Activated CD4-positive, alpha-beta T cell treated with anti-CD3 and anti-CD28 coated beads, Interleukin-2, amount 50 U/mL, for 4 hours (primary cell): ENCODE results near the gene RBM44.
"Not testable (repeated sequence)": the region's sequence is repeated elsewhere in the genome, so short reads cannot be mapped to it uniquely, and the experiment has no call there.

Source experiments
- DNase-seq, 2 experiments: peaks; one replicate each; pipeline ENCODE4 v3.0.0-alpha.2; 2020

Gene RBM44

DNA sequence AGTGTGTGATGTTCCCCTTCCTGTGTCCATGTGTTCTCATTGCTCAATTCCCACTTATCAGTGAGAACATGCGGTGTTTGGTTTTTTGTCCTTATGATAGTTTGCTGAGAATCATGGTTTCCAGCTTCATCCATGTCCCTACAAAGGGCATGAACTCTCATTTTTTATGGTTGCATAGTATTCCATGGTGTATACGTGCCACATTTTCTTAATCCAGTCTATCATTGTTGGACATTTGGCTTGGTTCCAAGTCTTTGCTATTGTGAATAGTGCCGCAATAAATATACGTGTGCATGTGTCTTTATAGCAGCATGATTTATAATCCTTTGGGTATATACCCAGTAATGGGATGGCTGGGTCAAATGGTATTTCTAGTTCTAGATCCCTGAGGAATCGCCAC is 14.9 kb upstream of the RBM44 start:
- DNase-seq: not testable (repeated sequence)

DNA sequence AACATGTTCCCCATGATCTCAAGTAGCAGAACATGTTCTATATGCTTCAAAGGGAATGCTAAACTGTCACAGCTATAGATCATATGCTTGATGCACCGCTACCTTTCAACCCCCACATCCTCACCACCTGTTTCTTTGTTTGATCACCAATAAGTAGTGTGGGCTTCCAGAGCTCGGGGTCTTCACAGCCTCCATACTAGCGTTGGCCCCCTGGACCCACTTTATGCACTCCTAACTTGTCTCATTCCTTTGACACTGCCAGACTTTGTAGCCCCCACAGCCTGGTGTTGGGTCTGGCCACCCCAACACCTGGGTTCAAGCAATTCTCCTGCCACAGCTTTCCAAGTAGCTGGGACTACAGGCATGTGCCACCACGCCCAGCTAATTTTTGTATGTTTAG is 11.6 kb upstream of the RBM44 start:
- DNase-seq: no peak

DNA sequence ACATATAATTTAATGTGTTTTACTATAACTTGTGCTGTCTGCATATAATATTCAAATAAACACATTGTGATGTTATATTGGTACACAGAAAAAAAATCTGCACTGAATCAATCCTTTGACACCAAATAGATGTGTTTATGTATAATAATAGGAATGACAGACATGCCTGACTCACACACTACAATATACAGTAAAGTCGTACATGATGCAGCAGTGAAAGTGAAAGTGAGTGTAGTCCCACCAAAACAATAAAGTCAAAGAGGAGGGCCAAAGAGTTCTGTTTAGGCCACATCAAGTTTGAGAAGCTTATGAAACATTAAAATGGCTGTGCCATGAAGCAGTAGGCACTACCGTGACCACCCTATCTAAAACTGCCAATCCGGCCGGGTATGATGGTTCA is 8.2 kb upstream of the RBM44 start:
- DNase-seq: no peak

DNA sequence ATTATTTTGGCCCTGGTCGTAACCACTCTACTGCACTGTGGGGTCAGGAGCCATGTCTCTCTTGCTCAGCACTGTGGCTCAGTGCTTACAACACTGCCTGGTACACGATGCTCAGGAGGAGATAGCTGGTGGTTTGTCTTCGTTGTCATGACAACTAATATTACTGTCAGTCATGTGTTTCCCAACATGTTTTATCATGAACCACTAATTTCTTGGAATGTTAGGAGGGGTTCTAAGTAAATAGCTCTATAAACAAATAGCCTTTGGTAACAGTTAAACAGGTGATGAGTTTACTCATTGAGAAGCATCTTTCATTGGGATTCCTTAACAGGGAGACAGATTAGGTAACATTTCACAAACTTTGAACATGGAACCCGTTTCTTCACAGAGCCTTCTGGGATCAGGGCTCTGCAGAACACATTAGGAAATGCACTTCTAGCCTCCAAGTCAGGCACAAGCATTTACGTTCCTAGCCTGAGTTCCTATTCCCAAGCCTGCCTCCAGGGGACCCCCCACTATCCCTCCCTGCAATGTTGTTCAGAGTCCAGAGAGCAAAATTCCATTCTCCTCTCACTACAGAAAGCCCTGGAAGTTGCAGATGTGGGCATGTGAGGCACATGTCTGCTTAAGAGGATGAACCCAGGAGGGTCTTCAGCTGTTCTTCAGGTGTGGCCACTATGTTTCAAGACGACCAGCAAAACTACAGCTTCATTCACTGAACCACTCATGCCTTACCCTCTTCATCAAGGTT is 6.4 kb upstream of the RBM44 start:
- no peak for DNase-seq

DNA sequence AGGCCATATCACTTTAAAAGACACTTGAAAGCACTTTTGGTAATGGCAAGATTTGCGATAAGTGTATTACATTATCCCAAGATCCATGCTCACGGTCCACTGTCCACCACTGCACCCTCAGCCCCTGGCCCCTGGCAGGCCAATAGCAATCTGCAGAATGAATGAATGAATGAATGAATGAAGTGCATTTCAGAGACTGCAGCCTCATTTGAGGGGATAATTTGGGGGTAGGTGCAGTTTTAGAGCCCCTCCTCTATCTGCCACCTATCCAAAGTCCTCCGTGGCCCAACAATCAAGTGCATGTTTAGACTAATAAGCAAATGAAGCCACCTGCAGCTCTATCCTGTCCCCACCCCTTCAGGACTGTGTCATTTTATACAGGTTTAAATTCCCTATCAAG is 1.3 kb upstream of the RBM44 start:
- DNase-seq: no peak

DNA sequence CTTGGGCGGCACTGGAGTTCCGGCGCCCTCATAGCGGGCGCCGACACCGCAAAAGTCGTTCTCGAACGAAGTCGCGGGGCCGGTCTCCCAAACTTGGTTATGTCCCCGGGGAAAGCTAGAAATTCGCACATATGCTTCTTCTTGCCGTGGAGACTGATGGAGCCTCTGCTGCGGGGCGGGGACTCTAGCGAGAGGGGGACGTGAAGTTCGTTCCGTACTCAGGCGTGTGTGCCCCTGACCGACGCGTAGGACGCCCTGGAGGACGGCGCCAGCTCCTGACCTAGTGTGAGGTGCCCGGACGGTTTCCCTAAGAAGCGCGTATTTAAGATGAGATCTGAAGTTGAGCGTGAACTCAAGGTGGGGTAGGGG is 465 bp downstream of the RBM44 start:
- no peak for DNase-seq

DNA sequence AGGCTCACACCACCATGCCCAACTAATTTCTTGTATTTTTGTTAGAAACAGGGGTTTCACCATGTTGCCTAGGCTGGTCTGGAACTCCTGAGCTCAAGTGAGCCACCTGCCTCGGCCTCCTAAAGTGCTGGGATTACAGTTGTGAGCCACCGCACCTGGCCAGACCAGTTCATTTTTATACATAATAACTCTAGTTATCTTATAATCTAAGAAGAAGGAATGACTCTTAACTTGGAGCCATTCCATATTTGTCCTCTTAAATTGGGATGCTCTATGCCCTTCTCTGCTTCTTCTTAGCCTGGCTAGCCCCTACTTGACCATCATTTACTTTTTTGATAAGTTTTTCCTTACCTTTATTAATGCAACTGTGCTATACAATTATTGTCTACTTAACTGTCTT is 2.9 kb downstream of the RBM44 start:
- DNase-seq: no peak

DNA sequence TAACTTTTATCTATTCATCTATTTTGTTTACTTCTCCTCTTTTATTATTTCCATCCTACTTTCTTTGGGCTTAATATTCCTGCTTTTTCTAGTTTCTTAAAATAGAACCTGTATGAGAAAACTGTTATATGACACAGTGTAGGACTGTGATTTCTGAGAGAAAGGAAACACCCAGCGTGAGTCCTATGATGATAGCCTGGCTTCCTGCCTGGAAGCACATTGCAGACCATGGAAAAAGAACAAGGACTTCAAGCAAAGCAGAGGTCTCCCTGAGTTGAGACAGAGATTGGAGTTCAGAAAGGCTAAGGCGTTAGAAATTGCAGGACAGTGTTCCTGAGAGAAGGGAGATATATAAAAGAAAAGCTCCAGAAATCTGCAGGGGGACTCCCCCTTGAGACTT is 7.8 kb downstream of the RBM44 start:
- DNase-seq: no peak

DNA sequence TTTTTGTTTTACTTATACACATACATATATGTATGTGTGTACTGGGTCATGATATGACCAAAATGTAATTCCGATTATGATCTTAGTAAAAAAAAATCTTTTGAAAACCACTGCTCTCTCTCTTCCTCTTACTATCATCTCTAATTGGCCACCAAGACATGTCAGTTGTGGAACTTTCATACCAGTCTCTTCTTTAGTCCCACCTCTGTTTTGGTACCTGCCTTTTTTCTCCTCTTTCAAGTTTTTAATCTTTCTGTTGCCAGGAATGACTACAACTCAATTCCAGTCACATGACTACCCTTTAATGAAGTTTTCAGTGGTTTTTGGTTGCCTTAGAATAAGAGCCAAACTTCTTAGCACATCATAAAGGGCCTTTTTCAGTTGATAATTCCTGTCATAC is 17.1 kb downstream of the RBM44 start:
- no peak for DNase-seq

DNA sequence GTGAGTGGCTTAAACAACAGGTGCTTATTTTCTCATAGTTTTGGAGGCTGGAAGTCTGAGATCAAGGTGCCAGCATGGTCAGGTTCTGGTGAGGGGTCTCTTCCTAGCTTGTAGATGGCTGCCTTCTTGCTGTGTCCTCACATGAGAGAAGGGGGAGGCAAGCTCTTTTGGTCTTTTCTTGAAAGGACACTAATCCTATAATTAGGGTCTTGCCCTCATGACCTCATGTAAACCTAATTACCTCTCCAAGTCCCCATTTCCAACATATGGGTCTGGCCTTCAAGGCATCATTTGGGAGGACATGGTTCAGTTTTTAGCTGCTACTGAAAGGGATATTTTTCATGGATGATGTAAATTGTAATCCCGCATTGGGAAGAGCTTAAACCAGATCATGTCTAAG is 18.0 kb downstream of the RBM44 start:
- DNase-seq: no peak

DNA sequence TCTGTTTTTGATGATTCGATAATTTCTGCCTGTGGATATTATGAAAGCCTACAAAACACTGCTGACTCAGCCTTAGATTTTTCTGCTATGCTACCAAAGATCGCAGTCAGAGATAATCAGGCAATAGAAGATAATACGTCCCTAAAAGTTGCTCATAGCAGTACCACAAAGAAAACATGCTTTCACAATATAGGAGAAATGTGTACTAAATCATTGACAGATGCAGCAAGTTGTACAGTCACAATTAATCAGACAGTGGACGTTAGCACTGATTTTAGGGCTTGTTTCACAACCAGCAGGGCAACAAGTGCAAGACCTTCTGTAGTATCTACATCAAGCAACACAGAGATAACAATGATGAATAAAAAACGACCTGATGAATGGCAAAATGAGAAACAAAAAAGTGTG is 19.5 kb downstream of the RBM44 start:
- DNase-seq: no peak

DNA sequence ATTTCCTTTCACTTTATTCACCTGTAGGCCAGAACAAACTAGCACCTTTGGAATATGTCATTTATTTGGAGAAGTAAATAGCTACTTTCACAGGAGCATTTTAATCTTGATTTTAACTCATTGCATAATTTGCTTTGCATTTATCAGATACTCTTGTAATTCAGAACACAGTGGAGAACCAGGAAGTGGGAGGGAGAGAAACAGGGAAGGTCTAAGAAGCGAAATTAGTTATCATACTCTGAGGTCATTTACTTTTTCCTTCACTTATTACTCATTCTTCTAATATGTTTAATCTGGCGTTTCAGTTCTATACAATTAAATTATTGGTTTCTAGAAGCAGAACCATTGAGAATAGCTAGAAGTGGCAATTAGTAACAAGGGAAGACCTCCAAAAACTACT is 20.7 kb downstream of the RBM44 start:
- DNase-seq: no peak

DNA sequence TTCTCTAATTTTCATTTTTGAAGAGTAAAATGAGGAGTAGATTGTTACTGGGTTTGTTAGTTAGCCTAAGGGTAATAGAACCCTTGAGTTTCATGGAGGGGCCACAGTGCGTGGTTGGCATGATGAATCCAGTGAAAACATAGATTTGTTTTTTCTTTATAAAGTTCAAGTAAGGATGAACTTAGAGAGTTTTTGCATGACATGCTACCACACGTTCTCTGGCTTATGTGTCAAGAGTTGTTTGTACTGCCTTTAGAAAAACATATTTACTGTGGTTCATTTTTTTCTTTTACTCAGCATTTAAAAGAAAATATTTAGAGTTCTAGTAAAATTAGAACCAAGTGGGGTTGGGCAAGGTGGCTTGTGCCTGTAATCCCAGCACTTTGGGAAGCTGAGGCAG is 21.8 kb downstream of the RBM44 start:
- no peak for DNase-seq

DNA sequence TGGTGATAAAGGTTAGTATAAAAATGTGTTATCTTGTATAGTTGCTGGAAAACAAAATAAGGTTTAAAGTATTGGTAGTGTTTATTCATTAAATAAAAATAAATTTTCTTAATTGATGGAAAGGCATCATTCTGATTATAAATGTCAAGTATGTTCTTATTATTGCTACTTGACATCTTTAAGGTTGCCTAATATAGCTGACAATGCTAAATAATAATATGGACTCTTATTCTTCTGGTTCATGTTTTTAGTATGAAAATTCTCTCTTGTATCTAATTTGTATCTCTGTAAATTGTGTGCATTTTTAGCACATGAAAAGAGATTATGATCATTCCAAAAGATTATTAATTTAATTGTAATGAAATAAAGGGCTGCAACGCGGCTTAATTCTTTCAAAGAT is 25.0 kb downstream of the RBM44 start:
- DNase-seq: no peak

DNA sequence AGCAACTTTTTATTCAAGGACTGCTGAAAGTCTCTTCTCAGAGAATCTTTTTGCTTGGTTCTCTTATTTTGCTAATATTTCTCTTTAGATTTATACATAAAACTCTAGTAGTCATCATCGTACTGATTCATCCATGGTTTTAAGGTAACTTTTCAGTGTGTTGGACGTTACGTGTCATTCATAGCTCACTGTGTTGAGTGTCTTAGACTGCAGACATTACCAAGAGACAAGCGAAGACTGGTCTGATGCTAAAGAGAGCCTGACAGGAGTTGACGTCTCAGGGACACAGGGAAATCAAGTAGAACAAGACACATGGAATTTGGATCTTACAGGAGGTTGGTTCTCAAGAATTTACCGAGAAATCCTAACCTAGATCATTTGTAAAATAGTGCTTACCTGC is 25.5 kb downstream of the RBM44 start:
- no peak for DNase-seq

DNA sequence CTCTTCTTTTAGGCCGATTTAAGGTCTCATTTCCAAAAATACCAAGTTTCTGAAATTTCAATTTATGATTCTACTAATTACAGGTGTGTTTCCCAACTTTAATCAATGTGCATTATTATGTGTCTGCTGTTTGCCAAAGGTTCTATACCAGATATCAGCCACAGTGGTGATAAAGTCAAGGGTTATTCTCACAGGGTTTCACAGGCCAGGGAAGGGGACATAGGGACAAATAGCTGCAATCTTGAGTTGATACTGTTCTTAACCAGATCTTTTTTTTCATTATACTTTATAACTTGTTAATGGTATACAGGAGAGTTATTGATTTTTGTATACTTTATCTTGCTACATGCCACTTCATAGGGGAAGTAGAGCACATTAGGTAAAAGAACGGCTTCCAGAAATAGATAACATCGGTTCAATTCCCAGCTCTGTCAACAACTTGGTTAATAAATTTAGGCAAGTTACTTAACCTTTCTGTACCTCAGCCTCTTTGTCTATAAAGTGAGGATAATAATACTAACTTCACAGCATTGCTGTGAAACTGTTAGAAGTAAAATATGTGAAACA is 28.9 kb downstream of the RBM44 start:
- no peak for DNase-seq

DNA sequence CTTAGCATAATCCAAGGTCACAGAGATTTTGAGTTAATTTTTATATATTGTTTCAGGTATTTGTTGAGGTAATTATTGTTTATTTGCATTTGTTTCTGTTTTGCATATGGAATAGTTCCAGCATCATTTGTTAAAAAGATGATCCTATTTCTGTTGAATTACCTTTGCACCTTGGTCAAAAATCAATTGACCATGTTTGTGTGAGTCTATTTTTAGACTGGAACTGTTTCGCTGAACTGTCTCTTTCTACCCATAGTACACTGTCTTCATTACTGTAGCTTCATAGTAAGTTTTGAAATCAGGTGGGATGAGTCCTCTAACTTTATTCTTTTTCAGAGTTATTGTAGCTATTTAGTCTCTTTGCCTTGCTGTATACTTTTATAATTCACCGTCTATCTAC is 31.9 kb downstream of the RBM44 start:
- no peak for DNase-seq

DNA sequence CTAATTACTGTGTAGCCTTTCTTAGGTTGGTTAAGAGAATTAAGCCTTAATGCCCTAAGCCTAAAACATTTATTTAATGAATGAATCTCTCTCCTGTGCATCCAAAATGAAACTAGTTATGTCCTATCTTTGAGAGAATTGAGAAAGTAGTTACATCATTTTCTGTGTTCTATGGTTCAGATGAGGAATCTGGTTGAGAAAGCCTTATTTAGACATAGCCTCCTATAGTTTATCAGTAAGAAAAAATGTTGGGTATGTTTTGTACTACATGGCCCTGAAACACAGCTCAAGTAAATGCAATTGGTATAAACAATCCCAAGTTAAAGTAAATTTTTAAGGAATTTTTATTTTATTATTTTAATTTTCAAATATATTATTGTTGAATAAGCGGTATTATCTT is 35.0 kb downstream of the RBM44 start:
- DNase-seq: no peak

DNA sequence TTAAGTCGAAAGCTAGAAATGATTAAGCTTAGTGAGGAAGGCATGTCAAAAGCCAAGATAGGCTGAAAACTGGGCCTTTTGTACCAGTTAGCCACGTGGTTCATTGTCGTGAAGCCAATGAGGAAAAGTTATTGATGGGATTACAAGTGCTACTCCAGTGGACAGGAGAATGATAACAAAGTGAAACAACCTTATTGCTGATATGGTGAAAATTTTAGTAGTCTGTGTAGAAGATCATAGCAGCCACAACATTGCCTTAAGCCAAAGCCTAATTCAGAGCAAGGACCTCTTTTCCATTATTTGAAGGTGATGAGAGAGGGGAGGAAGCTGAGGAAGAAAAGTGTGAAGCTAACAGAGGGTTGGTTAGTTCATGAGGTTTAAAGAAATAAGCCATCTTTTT is 36.8 kb downstream of the RBM44 start:
- no peak for DNase-seq

DNA sequence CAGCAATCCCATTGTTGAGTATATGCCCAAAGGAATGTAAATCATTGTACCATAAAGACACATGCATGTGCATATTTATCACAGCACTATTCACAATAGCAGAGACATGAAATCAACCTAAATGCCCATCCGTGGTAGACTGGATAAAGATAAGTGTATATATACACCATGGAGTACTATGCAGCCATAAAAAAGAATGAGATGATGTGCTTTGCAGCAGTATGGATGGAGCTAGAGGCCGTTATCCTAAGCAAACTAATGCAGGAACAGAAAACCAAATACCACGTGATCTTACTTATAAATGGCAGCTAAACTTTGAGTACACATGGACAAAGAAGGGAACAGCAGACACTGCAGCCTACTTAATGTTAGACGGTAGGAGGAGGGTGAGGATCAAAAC is 42.5 kb downstream of the RBM44 start:
- no peak for DNase-seq

DNA sequence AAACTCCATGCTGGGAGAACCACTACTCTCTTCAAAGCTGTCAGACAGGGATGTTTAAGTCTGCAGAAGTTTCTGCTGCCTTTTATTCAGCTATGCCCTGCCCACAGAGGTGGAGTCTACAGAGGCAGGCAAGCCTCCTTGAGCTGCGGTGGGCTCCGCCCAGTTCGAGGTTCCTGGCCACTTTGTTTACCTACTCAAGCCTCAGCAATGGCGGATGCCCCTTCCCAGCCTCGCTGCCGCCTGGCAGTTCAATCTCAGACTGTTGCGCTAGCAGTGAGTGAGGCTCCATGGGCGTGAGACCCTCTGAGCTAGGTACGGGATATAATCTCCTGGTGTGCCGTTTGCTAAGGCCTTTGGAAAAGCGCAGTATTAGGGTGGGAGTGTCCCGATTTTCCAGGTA is 50.4 kb downstream of the RBM44 start:
- not testable (repeated sequence) for DNase-seq

DNA sequence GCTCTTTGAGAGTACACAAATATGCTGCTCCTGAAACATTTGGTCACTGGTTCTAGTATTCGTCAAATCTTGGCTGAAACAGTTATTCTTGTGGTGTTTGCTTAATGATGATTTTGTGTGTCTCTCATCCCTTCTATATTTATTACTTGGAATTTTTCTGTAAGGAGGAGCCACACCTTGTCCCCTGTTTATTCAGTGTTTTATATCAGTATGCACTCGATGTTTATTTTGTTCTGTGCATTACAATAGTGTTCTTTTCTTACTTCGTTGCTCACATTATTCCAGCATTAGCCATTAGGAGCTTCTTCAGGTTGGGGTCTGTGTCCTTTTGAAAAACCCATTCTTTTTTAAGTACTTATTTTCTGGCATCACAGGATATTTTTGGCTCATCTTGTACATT is 55.7 kb downstream of the RBM44 start:
- DNase-seq: no peak

DNA sequence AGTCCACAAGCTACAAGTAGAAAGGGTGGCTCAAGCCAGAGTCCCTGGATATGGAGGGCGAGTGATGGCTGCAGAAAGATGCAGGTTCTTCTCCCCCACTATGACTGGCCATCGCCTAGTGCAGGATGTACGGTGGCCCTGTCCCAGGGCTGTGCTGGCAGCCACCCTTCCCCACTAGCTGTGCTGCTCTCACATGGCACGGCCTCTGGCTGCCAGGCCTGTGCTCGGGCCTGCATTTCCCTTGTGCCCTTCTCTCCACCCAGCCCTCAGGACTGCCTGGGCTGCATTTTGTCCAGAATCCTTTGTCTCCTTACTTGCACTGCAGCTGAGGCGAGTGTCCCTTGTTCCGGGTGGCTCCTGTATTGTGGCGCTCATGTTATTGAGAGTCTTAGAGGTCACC is 59.2 kb downstream of the RBM44 start:
- no peak for DNase-seq

DNA sequence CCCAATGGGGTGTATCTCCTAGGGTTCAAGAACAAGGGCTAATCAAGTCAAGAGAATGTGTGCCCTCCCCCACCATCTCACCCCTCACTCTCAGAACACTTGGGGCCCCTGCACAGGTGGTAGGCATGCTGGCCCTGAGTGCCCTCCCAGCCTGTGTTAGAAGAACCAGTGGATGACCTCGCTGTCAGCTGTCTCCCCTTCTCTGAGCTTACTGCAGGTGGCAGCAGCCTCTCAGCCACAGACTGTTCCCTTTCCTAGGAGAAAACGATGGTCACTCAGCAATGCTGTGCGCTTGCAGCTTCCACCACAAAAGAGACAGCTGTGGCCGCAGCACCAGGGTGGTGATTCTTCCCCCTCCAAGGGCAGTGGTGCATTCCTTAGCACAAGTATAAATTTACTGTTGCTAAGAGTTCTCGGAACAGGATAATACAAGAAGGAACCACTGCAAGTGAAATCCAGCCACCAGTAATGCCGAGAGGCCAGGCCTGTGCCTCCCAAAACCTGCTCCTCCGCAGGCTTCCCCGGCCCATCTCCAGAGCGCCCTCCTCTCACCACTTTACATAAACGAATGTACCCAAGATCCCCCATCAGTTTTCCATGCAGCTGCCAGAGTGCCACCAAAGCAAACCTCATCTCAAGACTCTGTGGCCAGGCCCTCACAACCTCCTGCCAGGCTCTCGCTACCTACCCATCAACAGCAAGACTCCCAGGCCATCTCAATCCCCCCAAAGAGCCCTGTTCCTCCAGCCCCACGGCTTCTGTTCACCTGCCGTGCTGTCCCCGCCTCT is 59.9 kb downstream of the RBM44 start:
- DNase-seq: peak in 1 of 2 experiments; percentile 9

DNA sequence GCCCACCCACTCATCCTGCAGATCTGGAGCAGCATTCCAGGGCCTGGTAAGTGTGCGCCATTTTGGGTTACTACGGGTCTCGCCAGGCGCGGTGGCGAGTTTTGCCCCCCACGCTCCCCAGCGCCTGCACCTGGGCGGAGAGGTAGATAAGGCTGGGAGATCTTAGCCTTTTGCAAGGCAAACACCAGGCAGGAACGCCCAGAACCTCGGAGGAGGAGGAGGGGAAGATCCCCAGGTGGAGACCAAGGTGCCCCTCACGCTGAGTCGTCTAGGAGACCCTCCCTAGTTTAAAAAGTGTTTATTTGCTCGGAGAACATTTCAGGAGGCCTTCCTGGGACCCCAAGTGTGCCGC is 60.5 kb downstream of the RBM44 start:
- DNase-seq: no peak
